Caco-2 (cell line): ENCODE results near the gene ZNF786. TPM values are rescaled to one million over a fixed set of nuclear protein-coding genes. Genes with fewer than 3 reads are reported as not detected.

ENCODE experiments used
- BruUV-seq: library from RNA; stranded (reverse); fragments of 400-500 nt; replicated peaks from 2 replicates; lab custom pipeline; 2021; lab: Mats Ljungman, UMichigan
- CTCF ChIA-PET: fragments of 300-600 bp; sonication (Branson Sonifier 250); formaldehyde crosslinking; loops from one replicate; lab custom pipeline; 2022; ENCODE audit warnings: antibody characterized with exemption; lab: Charles Lee
- POLR2A ChIA-PET: fragments of 300-600 bp; sonication (Branson Sonifier 250); formaldehyde crosslinking; loops from one replicate; lab custom pipeline; 2022; ENCODE audit warnings: antibody characterized with exemption; lab: Charles Lee
- DNase-seq, 2 experiments: peaks; one replicate each; pipeline versions ENCODE4 v3.0.0 to v3.0.0-alpha.2; 2020 to 2022
- H3K27me3 ChIP-seq: replicated peaks from 2 replicates; pipeline ENCODE4 v1.6.0; 2011; ENCODE audit warnings: low read length; ENCODE audit not compliant: control insufficient read depth, insufficient read depth
- H3K36me3 ChIP-seq: 2 replicates; pipeline ENCODE4 v1.5.1; 2011; ENCODE audit warnings: low read length; ENCODE audit not compliant: control insufficient read depth, insufficient read depth
- H3K4me1 ChIP-seq: fragments of 250-450 bp; sonication (Bioruptor Pico); 2 replicates; pipeline ENCODE4 v1.5.1; 2020; ENCODE audit warnings: mild to moderate bottlenecking
- H3K4me3 ChIP-seq: 2 replicates; pipeline ENCODE4 v1.5.1; 2011; ENCODE audit warnings: low read depth, mild to moderate bottlenecking, control low read depth, low read length
- H3K9me3 ChIP-seq: fragments of 250-450 bp; sonication (Bioruptor Pico); 2 replicates; pipeline ENCODE4 v1.5.1; 2020; ENCODE audit warnings: mild to moderate bottlenecking, moderate library complexity
- H3K27ac Mint-ChIP-seq: one replicate; pipeline ENCODE4 v1.8.0; 2022; ENCODE audit warnings: mixed read lengths; ENCODE audit not compliant: unreplicated experiment
- H3K27me3 Mint-ChIP-seq: one replicate; pipeline ENCODE4 v1.8.0; 2022; ENCODE audit warnings: mixed read lengths; ENCODE audit not compliant: insufficient read depth, unreplicated experiment
- H3K36me3 Mint-ChIP-seq: one replicate; pipeline ENCODE4 v1.8.0; 2022; ENCODE audit warnings: mild to moderate bottlenecking, mixed read lengths; ENCODE audit not compliant: insufficient read depth, unreplicated experiment
- H3K4me1 Mint-ChIP-seq: one replicate; pipeline ENCODE4 v1.8.0; 2022; ENCODE audit warnings: low read depth, mixed read lengths; ENCODE audit not compliant: unreplicated experiment
- H3K4me3 Mint-ChIP-seq: one replicate; pipeline ENCODE4 v1.8.0; 2022; ENCODE audit warnings: mild to moderate bottlenecking, moderate library complexity, mixed read lengths; ENCODE audit not compliant: unreplicated experiment
- H3K9me3 Mint-ChIP-seq: one replicate; pipeline ENCODE4 v1.8.0; 2022; ENCODE audit warnings: mixed read lengths; ENCODE audit not compliant: unreplicated experiment
- CTCF ChIP-seq, 2 experiments: fragments of 200-600 bp in 1 of 2; IDR thresholded peaks; 1 replicate in 1 of 2; 2 replicates in 1 of 2; pipeline versions ENCODE4 v1.5.1 to v1.8.0; 2011 to 2022; ENCODE audit warnings: antibody characterized with exemption in 1 of 2, control low read depth in 1 of 2, inconsistent platforms in 1 of 2, low read depth in 1 of 2, low read length in 1 of 2, mild to moderate bottlenecking in 1 of 2, moderate library complexity in 1 of 2; ENCODE audit not compliant: insufficient read depth in 1 of 2, severe bottlenecking in 1 of 2, unreplicated experiment in 1 of 2
- intact Hi-C: fragments of 100-400 bp; cut with micrococcal nuclease; formaldehyde crosslinking; loops from one replicate; pipeline ENCODE4 v1.10.0; 2022; ENCODE audit not compliant: unreplicated experiment
- total RNA-seq: library from RNA; stranded (reverse); gene quantifications from 2 replicates; pipeline ENCODE4 v1.2.3, GENCODE V29; 2022

The ZNF786 gene
- total RNA-seq, 1 experiment from 2014 or later: 9.4 TPM

GRCh38 chr7:149022756-149023360 lies 67.7 kb downstream of the ZNF786 start:
- no peaks in the 10 kb centered on the region; the same call in 1 of the 2 replicates for H3K36me3 ChIP-seq
- Mint-ChIP-seq H3K27ac (no peak overlapping the region), H3K9me3 (no peaks in the 10 kb centered on the region), H3K27me3 (no peaks in the 10 kb centered on the region), H3K36me3 (peaks cover 45% of the 10 kb centered on the region), H3K4me1 (peaks cover 18% of the 10 kb centered on the region), H3K4me3 (no peak overlapping the region)
- intact Hi-C loops: no loop called here
- no peaks in the 10 kb centered on the region for H3K4me1 ChIP-seq
- ChIA-PET CTCF (no interaction called here), POLR2A (no interaction called here)
- no peak for TF ChIP-seq CTCF (IDR thresholded peaks at IDR 0.05; ENCODE audit: insufficient read depth in 1 of 2, low read depth in 1 of 2, low read length in 1 of 2, severe bottlenecking in 1 of 2, unreplicated experiment in 1 of 2)
- H3K27me3 ChIP-seq: no peaks in the 10 kb centered on the region
- DNase-seq: no peak
- H3K9me3 ChIP-seq: no peaks in the 10 kb centered on the region
- BruUV-seq: no TSS peak
- H3K4me3 ChIP-seq: no peak overlapping the region

GRCh38 chr7:149021725-149022062 lies 68.8 kb downstream of the ZNF786 start:
- POLR2A ChIA-PET: no interaction called here
- H3K27ac Mint-ChIP-seq: no peak overlapping the region
- no peaks in the 10 kb centered on the region for H3K9me3 ChIP-seq
- no peaks in the 10 kb centered on the region for H3K27me3 ChIP-seq
- no peak for DNase-seq
- peaks cover 53% of the 10 kb centered on the region for H3K36me3 Mint-ChIP-seq
- H3K4me3 Mint-ChIP-seq: no peak overlapping the region
- CTCF ChIA-PET: no interaction called here
- H3K36me3 ChIP-seq: no peaks in the 10 kb centered on the region; the same call in 1 of the 2 replicates
- intact Hi-C loops: no loop called here
- BruUV-seq: no TSS peak
- H3K4me3 ChIP-seq: no peak overlapping the region
- H3K9me3 Mint-ChIP-seq: no peaks in the 10 kb centered on the region
- H3K4me1 ChIP-seq: no peaks in the 10 kb centered on the region
- TF ChIP-seq CTCF (IDR thresholded peaks at IDR 0.05; ENCODE audit: insufficient read depth in 1 of 2, low read depth in 1 of 2, low read length in 1 of 2, severe bottlenecking in 1 of 2, unreplicated experiment in 1 of 2): no peak
- H3K4me1 Mint-ChIP-seq: peaks cover 18% of the 10 kb centered on the region
- no peaks in the 10 kb centered on the region for H3K27me3 Mint-ChIP-seq

GRCh38 chr7:149020483-149020882 lies 70.0 kb downstream of the ZNF786 start:
- POLR2A ChIA-PET: no interaction called here
- no peak for DNase-seq
- CTCF ChIA-PET: no interaction called here
- H3K36me3 ChIP-seq: peaks cover 2% of the 10 kb centered on the region
- no peaks in the 10 kb centered on the region for H3K4me1 ChIP-seq
- Mint-ChIP-seq H3K36me3 (peaks cover 63% of the 10 kb centered on the region), H3K27ac (no peak overlapping the region), H3K27me3 (no peaks in the 10 kb centered on the region), H3K9me3 (no peaks in the 10 kb centered on the region), H3K4me3 (no peak overlapping the region), H3K4me1 (peaks cover 12% of the 10 kb centered on the region)
- BruUV-seq: no TSS peak
- intact Hi-C loops: no loop called here
- no peaks in the 10 kb centered on the region for H3K27me3 ChIP-seq
- no peak for TF ChIP-seq CTCF (IDR thresholded peaks at IDR 0.05; ENCODE audit: insufficient read depth in 1 of 2, low read depth in 1 of 2, low read length in 1 of 2, severe bottlenecking in 1 of 2, unreplicated experiment in 1 of 2)
- H3K4me3 ChIP-seq: no peak overlapping the region
- H3K9me3 ChIP-seq: no peaks in the 10 kb centered on the region

Other genes starting within 250 kb of the ZNF786 start
- 55.7 and 63.7 TPM in 2 replicates for gene EZH2, start 206.4 kb downstream of the ZNF786 start, total RNA-seq
- gene PDIA4, start 62.2 kb downstream of the ZNF786 start, total RNA-seq: 192 and 197 TPM in 2 replicates
- 2.6 and 4.0 TPM in 2 replicates for gene ZNF425, start 35.6 kb upstream of the ZNF786 start, total RNA-seq
- gene ZNF398, start 56.7 kb upstream of the ZNF786 start, total RNA-seq: 13.0 and 13.4 TPM in 2 replicates
- 35.7 and 44.0 TPM in 2 replicates for gene ZNF282, start 104.8 kb upstream of the ZNF786 start, total RNA-seq
- gene ZNF212, start 148.9 kb upstream of the ZNF786 start, total RNA-seq: 15.9 and 18.6 TPM in 2 replicates
- gene ZNF783, start 171.5 kb upstream of the ZNF786 start, total RNA-seq: 26.1 and 27.3 TPM in 2 replicates